ENCODE measurements around the gene CARD9.

DNA sequence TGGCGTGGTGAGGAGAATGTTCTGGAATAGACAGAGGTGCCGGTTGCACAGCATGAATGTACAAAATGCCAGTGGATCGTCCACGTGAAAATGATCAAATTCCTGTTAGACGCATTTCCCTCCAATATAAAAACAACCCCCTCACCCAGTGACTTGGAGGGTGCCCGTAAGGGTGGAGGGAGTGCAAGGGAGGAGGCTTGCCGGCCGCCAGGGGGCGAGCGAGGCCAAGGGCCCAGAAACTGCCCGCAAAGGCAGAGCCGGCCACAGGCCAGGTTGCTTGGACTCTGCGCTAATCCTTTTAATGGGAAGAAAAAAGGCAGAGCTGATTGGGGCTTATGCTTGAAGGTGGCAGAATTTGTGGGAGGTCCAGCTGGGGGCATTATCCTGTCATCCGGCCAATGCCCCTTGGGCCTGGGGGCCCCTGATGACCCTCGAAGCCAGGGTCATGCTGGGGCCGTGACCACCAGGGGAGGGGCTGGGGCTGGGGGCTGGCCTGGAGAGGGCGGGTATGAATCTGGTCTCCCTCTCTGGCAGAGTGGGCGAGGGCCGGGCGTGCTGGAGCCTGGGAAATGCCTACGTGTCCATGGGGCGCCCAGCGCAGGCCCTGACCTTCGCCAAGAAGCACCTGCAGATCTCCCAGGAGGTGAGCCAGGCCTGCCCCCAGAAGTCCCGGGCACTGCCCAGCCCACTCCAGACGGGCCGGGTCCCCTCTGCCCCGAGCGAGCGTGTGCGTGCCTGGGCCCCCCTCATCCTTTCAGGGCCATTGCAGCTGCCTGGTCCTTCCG is 34.1 kb downstream of the CARD9 start:
- TF ChIP-seq RAD21 (IDR thresholded peaks at IDR 0.05; ENCODE audit: low read length) (peak; percentile 62), GABPA (IDR thresholded peaks at IDR 0.05; ENCODE audit: low read depth) (no peak), NFIC (IDR thresholded peaks at IDR 0.05; ENCODE audit: borderline replicate concordance) (no peak), POLR2AphosphoS5 (IDR thresholded peaks at IDR 0.05; ENCODE audit: low read depth, low read length) (no peak), MEF2A (IDR thresholded peaks at IDR 0.05; ENCODE audit: borderline replicate concordance, low read depth) (no peak)
- TF ChIP-seq, protein P1, sequence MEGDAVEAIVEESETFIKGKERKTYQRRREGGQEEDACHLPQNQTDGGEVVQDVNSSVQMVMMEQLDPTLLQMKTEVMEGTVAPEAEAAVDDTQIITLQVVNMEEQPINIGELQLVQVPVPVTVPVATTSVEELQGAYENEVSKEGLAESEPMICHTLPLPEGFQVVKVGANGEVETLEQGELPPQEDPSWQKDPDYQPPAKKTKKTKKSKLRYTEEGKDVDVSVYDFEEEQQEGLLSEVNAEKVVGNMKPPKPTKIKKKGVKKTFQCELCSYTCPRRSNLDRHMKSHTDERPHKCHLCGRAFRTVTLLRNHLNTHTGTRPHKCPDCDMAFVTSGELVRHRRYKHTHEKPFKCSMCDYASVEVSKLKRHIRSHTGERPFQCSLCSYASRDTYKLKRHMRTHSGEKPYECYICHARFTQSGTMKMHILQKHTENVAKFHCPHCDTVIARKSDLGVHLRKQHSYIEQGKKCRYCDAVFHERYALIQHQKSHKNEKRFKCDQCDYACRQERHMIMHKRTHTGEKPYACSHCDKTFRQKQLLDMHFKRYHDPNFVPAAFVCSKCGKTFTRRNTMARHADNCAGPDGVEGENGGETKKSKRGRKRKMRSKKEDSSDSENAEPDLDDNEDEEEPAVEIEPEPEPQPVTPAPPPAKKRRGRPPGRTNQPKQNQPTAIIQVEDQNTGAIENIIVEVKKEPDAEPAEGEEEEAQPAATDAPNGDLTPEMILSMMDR (IDR thresholded peaks at IDR 0.05): peak; percentile 73
- TF ChIP-seq, protein P2, sequence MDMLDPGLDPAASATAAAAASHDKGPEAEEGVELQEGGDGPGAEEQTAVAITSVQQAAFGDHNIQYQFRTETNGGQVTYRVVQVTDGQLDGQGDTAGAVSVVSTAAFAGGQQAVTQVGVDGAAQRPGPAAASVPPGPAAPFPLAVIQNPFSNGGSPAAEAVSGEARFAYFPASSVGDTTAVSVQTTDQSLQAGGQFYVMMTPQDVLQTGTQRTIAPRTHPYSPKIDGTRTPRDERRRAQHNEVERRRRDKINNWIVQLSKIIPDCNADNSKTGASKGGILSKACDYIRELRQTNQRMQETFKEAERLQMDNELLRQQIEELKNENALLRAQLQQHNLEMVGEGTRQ (IDR thresholded peaks at IDR 0.05; ENCODE audit: borderline replicate concordance, low read depth, low read length): no peak
- TF ChIP-seq, protein P3, sequence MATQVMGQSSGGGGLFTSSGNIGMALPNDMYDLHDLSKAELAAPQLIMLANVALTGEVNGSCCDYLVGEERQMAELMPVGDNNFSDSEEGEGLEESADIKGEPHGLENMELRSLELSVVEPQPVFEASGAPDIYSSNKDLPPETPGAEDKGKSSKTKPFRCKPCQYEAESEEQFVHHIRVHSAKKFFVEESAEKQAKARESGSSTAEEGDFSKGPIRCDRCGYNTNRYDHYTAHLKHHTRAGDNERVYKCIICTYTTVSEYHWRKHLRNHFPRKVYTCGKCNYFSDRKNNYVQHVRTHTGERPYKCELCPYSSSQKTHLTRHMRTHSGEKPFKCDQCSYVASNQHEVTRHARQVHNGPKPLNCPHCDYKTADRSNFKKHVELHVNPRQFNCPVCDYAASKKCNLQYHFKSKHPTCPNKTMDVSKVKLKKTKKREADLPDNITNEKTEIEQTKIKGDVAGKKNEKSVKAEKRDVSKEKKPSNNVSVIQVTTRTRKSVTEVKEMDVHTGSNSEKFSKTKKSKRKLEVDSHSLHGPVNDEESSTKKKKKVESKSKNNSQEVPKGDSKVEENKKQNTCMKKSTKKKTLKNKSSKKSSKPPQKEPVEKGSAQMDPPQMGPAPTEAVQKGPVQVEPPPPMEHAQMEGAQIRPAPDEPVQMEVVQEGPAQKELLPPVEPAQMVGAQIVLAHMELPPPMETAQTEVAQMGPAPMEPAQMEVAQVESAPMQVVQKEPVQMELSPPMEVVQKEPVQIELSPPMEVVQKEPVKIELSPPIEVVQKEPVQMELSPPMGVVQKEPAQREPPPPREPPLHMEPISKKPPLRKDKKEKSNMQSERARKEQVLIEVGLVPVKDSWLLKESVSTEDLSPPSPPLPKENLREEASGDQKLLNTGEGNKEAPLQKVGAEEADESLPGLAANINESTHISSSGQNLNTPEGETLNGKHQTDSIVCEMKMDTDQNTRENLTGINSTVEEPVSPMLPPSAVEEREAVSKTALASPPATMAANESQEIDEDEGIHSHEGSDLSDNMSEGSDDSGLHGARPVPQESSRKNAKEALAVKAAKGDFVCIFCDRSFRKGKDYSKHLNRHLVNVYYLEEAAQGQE (IDR thresholded peaks at IDR 0.05; ENCODE audit: low read depth, low read length): no peak

Data from SK-N-SH (cell line).